Kidney epithelial cell (primary cell): Measurements from ENCODE around the gene FOXF1. TPM values are rescaled to one million over a fixed set of nuclear protein-coding genes. Genes with fewer than 3 reads are reported as not detected.

ENCODE experiments used
- DNase-seq: peaks from one replicate; pipeline ENCODE4 v3.0.0-alpha.2; 2010; ENCODE audit warnings: low read depth
- H3K27me3 ChIP-seq: 2 replicates; pipeline ENCODE4 v1.6.0; 2011; ENCODE audit warnings: low read length; ENCODE audit not compliant: control insufficient read depth, insufficient read depth
- H3K36me3 ChIP-seq: 2 replicates; pipeline ENCODE4 v1.5.1; 2011; ENCODE audit warnings: low read length; ENCODE audit not compliant: control insufficient read depth, insufficient read depth
- H3K4me3 ChIP-seq: 2 replicates; pipeline ENCODE4 v1.5.1; 2011; ENCODE audit warnings: low read depth, mild to moderate bottlenecking, control low read depth, low read length
- total RNA-seq: library from RNA; depleted of rRNA; stranded (reverse); fragments of >200 nt; gene quantifications from 2 replicates; pipeline ENCODE4 v1.2.3, GENCODE V29; 2015
- TF ChIP-seq, protein P1 (sequence below): IDR thresholded peaks from 2 replicates; pipeline ENCODE4 v1.5.1; 2011; ENCODE audit warnings: mild to moderate bottlenecking, moderate library complexity, low read length, control low read depth, inconsistent platforms; ENCODE audit not compliant: insufficient read depth, poor library complexity, severe bottlenecking

FOXF1 gene
- total RNA-seq, 1 donor from 2014 or later = not detected

DNA sequence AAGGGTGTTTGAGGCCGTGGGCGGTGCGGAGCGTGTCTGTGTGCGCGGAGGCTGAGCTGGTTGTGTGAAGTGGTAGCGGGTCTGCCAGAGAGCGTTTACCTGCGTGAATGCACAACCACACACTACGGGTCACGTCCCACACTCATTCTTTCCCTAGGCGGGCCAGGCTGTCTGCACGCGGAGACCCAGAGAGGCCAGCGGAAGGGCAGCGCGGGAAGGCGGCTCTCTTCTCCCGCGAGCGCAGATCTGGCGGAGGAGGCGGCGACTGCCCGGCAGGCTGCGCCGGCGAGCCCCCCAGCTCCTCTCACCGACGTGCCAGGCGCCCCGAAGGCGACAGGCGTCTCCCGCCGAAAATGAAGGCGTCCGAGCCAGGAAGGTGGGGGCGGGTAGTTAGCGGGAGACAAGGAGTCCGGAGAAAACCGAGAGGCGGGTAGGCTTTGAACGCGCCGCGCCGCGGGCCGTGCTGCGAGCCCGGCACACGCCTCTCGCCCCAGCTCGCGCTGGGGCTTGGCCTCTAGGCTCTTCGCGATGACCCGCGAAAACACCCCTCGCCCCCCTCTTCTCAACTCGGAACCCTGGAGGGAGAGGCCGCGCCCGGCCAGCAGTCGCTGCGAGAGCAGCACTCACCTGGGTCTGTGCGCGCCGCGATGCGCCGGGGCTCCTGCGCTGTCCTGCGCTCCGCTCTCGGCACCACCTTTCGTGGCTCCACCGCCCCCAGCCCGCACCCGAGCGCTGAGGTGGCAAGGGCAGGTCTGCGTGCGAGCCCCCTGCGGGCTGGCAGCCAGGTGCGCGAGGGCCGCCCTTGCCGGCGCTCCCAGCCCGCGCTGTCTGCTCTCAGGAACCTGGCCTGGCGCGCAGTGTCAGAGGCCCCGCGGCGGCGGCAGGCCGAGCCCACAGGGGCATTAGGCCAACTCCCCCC is 2.0 kb upstream of the FOXF1 start:
- Histone ChIP-seq H3K4me3 (no peak overlapping the region), H3K36me3 (no peaks in the 10 kb centered on the region), H3K27me3 (peaks cover 95% of the 10 kb centered on the region)
- no peak for DNase-seq
- TF ChIP-seq, protein P1, sequence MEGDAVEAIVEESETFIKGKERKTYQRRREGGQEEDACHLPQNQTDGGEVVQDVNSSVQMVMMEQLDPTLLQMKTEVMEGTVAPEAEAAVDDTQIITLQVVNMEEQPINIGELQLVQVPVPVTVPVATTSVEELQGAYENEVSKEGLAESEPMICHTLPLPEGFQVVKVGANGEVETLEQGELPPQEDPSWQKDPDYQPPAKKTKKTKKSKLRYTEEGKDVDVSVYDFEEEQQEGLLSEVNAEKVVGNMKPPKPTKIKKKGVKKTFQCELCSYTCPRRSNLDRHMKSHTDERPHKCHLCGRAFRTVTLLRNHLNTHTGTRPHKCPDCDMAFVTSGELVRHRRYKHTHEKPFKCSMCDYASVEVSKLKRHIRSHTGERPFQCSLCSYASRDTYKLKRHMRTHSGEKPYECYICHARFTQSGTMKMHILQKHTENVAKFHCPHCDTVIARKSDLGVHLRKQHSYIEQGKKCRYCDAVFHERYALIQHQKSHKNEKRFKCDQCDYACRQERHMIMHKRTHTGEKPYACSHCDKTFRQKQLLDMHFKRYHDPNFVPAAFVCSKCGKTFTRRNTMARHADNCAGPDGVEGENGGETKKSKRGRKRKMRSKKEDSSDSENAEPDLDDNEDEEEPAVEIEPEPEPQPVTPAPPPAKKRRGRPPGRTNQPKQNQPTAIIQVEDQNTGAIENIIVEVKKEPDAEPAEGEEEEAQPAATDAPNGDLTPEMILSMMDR = no peak

DNA sequence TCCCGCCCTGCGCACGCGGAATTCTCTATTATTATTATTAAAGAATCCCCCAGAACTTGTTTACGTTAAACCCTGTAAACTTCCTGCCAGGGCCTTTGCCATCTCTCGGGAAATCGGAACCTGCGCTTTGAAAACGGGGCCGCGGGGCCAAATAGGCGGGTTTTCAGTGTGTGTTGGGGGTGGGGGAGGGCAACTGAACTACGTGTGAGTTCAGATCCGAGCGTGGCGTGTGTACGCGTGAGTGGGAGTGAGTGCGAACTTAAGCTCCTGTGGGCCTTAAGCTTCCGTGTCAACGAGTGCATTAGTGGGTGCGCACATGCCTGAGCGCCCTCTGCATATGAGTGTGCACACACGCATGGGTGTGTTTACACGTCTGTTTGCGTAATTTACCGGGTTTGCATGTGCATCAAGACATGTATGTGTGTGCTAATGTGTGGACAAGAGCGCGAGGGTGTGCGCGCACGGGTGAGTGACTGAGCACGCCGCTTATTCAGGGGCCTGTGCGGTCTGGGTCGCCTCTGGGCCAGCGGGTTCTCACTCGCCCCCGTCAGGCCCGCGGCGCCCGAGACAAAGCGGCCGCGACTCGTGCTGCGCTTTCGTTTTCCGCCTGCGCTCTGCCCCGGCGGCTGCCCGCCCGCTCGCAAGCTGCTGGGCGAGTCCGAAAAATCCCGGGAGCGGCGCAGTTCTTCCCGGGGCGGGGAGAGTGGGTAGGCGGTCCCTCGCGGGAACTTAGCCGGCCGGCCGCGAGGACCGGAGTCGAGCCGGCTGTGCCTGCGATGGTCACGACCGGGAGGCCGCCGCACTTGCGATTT is 1.2 kb upstream of the FOXF1 start:
- DNase-seq = no peak
- peaks cover 93% of the 10 kb centered on the region for H3K27me3 ChIP-seq
- H3K4me3 ChIP-seq = peak overlapping the region; percentile 15
- no peaks in the 10 kb centered on the region for H3K36me3 ChIP-seq
- TF ChIP-seq, protein P1 = no peak

DNA sequence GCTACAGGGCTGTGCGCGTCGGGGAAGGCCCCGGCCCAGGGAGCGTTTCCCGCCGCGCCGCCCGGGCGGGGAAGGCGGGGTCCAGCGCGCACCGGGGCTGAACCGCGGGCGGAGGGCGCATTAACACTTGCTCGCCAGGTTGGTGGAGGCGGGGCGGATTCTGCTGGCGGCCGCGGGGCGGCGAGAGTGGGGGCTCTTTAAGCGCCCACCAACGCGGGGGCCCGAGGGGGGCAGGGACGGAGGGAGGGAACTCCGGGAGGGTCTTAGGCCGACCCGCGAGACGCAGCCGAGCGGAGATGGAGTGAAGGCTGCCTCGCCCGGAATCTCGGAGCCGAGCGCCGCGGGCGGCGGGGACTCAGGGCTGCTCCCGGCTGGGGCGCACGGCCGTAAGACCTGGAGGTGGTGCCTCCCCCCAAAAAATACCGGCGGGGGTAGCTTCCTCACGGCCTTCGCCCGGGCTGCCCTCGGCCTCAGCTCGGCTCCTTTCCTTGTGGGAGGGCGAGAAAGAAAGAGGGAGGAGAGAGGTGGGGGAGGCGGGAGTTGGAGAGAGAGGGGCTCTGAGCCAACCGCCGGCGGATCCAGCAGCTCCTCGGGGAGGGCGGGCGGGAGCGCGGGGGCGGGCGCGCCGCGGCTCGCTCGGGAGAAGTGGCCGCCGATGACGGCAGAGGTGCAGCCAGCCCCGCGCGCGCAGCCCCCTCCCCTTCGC is 415 bp upstream of the FOXF1 start:
- DNase-seq = no peak
- Histone ChIP-seq H3K4me3 (peak overlapping the region; percentile 15), H3K27me3 (peaks cover 88% of the 10 kb centered on the region), H3K36me3 (no peaks in the 10 kb centered on the region)
- TF ChIP-seq, protein P1 = no peak

DNA sequence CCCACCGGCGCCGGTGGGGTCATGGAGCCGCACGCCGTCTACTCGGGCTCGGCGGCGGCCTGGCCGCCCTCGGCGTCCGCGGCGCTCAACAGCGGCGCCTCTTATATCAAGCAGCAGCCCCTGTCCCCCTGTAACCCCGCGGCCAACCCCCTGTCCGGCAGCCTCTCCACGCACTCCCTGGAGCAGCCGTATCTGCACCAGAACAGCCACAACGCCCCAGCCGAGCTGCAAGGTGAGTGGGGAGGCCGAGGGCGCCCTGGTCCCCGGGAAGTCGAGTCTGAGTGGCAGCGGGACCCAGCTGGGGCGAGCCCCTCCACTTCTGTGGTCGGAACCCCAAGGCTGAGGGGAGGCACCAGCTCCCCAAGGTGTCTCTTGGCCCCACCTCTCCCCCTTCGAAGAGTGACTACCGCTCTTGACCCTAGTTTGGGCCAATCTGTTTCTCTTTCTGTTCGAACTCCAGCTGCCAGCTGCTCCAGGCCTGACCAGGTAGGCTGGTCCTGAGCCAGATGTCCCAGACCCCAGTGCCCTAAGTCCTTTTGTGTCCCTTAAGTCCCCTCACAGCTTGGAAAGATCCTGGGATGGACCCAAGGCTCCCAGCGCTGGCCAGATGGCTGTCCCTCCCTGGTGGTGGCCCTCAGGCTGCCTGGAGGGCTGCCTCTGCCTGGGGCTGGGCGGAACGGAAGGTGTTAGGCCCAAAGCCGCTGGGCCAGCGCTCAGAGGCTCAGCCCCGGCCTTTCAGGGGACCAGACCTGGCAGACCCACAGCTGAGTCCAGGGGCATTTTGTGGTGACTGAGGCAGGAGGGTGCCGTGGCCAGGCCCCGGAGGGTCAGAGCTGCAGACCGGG is 1.2 kb downstream of the FOXF1 start:
- TF ChIP-seq, protein P1 = no peak
- peaks cover 89% of the 10 kb centered on the region for H3K27me3 ChIP-seq
- H3K4me3 ChIP-seq = no peak overlapping the region
- no peak for DNase-seq
- no peaks in the 10 kb centered on the region for H3K36me3 ChIP-seq

DNA sequence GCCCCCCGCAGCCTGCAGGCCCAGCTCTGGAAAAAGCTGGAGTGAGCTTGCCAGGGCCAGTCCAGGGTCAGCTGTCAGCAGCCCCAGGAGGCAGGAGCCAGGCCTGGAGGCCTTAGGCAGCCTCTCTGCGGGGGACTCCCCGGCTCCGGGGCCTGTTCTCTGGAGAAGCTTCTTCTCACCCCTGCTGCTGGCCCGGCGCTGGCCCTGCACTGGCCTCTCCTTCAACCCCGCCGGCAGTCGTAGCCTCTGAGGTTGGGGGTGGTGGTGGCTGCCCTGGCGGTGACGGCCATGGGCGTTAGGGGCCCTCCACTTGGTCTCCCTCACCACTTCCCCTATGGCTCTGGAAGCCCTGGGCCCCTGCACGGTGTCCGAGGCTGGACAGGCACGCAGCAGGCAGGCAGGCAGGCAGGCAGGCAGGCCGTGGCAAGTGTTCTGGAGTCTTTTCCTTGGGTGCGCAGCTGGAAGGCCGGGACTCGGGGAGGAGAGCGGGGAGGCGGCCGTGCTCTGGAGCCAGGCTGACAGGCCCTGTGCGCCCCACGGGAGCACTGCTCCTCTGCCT is 2.1 kb downstream of the FOXF1 start:
- Histone ChIP-seq H3K27me3 (peaks cover 89% of the 10 kb centered on the region), H3K4me3 (no peak overlapping the region), H3K36me3 (no peaks in the 10 kb centered on the region)
- TF ChIP-seq, protein P1 = no peak
- DNase-seq = no peak
